ENCODE measurements around the gene RERE. TPM values are rescaled to one million over a fixed set of nuclear protein-coding genes. Genes with fewer than 3 reads are reported as not detected.

Gene RERE
- total RNA-seq, 2 experiments from 2014 or later = 45.8 to 57.1 TPM

DNA sequence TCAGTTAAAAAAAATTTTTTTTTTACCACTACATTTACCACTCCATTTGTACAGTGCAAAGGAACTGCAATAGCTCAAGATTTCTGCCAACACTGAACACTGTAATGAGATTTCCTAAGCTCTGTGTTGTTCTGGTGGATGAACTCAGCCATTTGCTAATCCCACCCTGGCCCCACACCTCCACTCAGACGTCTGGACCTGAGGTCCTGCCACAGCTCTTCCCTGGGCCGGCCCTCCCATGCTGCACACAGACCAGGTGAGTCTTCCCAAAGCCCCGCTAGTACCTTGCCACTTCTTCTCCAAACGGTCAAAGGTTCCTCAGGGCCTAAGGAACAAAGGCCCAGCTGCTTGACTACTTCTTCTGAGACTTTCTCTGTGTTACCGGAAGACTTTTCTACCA lies 443.1 kb downstream of the RERE start:
- intact Hi-C loops (cut with micrococcal nuclease) = no loop called here
- CTCF ChIA-PET = interaction anchor here (0.8 to 1.0 kb wide), 2 partner anchors 159 to 352 kb away, joined by 3 read pairs; no protein-coding TSS in a partner anchor
- H3K36me3 Mint-ChIP-seq (ENCODE audit: low read depth) = peaks cover 3% of the 10 kb centered on the region
- TF ChIP-seq, protein P1, sequence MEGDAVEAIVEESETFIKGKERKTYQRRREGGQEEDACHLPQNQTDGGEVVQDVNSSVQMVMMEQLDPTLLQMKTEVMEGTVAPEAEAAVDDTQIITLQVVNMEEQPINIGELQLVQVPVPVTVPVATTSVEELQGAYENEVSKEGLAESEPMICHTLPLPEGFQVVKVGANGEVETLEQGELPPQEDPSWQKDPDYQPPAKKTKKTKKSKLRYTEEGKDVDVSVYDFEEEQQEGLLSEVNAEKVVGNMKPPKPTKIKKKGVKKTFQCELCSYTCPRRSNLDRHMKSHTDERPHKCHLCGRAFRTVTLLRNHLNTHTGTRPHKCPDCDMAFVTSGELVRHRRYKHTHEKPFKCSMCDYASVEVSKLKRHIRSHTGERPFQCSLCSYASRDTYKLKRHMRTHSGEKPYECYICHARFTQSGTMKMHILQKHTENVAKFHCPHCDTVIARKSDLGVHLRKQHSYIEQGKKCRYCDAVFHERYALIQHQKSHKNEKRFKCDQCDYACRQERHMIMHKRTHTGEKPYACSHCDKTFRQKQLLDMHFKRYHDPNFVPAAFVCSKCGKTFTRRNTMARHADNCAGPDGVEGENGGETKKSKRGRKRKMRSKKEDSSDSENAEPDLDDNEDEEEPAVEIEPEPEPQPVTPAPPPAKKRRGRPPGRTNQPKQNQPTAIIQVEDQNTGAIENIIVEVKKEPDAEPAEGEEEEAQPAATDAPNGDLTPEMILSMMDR (IDR thresholded peaks at IDR 0.05) = no peak
- H3K4me3 Mint-ChIP-seq = no peak overlapping the region
- no peaks in the 10 kb centered on the region for H3K27me3 Mint-ChIP-seq
- H3K27ac Mint-ChIP-seq = no peak overlapping the region
- H3K9me3 Mint-ChIP-seq = no peaks in the 10 kb centered on the region
- H3K4me1 Mint-ChIP-seq (ENCODE audit: low read depth) = peaks cover 44% of the 10 kb centered on the region
- POLR2A ChIA-PET = no interaction called here
- no peak for DNase-seq
- ATAC-seq = no peak

DNA sequence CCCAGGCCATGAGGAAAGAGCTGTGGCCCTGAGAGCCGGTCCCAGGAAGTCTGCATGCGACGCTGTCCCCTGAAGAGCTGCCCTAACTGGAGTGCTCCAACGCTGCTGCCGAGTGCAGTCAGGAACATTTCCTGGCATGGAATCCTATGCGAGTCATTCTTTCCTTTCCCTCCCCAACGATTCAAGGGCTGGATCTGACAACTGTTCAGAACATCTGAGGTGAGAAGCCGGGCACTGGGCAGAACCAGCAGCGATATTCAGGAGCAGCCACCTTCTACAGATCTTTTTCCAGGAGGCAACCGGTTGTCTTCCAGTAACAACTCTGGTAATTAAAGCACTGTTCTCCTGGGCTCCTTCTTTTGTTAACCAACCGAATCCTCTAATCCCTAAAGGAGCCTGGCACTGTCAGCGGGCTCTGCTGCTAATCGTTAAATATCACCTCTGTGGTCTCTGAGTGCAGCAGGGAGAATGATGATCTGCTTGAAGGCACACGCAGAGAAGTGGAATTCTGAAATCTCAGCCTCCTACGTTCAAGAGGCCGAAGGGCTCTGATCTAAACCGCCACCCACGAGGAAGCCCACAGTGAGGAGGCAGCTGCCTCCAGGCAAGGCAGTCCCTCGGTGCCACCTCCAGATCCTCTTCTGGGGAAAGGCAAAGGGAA lies 443.7 kb downstream of the RERE start:
- DNase-seq (no peak), ATAC-seq (no peak)
- ChIA-PET POLR2A (no interaction called here), CTCF (interaction anchor here (0.8 to 1.0 kb wide), 2 partner anchors 159 to 352 kb away, joined by 3 read pairs; no protein-coding TSS in a partner anchor)
- intact Hi-C loops (cut with micrococcal nuclease) = no loop called here
- peaks cover 3% of the 10 kb centered on the region for H3K36me3 Mint-ChIP-seq (ENCODE audit: low read depth)
- H3K27ac Mint-ChIP-seq = no peak overlapping the region
- H3K27me3 Mint-ChIP-seq = no peaks in the 10 kb centered on the region
- TF ChIP-seq, protein P1 (IDR thresholded peaks at IDR 0.05) = no peak
- no peaks in the 10 kb centered on the region for H3K9me3 Mint-ChIP-seq
- no peak overlapping the region for H3K4me3 Mint-ChIP-seq
- peaks cover 38% of the 10 kb centered on the region for H3K4me1 Mint-ChIP-seq (ENCODE audit: low read depth)

DNA sequence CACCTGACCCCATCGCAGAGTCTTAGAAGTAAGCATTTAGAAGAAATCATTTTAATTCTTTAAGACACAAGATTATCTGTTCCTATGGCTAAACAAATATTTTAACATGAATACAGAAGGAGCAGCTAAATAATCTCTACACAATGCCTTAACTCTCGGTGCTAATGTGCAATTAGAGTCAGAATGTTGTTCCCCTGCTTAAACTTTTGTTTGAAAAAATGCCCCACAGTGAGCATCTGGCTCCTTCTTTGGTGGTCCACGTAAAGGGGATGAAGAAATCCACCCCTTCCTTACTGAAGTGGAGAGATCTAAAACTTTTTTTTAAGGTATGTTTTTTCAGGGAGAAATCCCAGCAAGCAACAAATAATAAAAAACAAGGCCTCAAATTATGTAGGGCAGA lies 444.3 kb downstream of the RERE start:
- no peaks in the 10 kb centered on the region for H3K9me3 Mint-ChIP-seq
- DNase-seq (no peak), ATAC-seq (no peak)
- no peak overlapping the region for H3K27ac Mint-ChIP-seq
- peaks cover 3% of the 10 kb centered on the region for H3K36me3 Mint-ChIP-seq (ENCODE audit: low read depth)
- no peak overlapping the region for H3K4me3 Mint-ChIP-seq
- H3K27me3 Mint-ChIP-seq = no peaks in the 10 kb centered on the region
- peaks cover 33% of the 10 kb centered on the region for H3K4me1 Mint-ChIP-seq (ENCODE audit: low read depth)
- TF ChIP-seq, protein P1 (IDR thresholded peaks at IDR 0.05) = no peak
- ChIA-PET CTCF (interaction anchor here (0.8 kb wide), 1 partner anchor 14 kb away, joined by 3 read pairs; no protein-coding TSS in a partner anchor), POLR2A (no interaction called here)
- intact Hi-C loops (cut with micrococcal nuclease) = no loop called here

DNA sequence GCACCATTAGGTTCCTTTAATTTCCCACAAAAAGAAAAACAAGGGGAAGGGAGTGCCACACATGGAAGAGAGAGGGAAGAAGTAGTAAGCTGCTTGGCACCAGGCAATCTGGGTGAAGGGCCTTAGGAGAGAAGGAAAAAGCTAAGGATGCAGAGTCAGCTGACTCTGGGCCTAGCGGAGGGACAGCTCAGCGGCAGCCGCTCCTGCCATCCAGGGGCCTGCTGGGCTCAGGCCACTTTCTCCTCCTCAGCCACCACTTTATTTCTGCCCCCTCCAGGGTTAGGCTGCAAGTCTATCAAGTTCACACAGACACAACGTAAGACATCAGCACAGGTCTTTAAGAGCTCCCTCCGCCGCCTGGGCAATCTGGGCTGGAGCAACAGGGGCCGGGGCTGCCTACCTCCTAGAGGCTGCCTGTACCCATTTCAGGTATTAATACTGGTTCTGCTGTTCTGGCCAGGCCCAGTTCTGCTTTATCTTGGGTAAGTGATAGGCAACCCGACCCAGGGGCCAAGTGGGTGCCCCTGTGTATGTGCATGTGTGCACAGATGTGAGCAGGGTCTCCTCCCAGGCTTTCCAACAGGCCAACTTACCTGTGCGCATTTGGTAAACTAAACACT lies 446.0 kb downstream of the RERE start:
- H3K27me3 Mint-ChIP-seq = no peaks in the 10 kb centered on the region
- CTCF ChIA-PET = interaction anchor here (1.0 to 1.7 kb wide), 4 partner anchors 10 to 357 kb away, joined by 3 to 5 read pairs (median 4); no protein-coding TSS in a partner anchor
- DNase-seq (no peak), ATAC-seq (no peak)
- H3K36me3 Mint-ChIP-seq (ENCODE audit: low read depth) = peaks cover 1% of the 10 kb centered on the region
- no peak overlapping the region for H3K4me3 Mint-ChIP-seq
- no peak overlapping the region for H3K27ac Mint-ChIP-seq
- intact Hi-C loops (cut with micrococcal nuclease) = no loop called here
- TF ChIP-seq, protein P1 (IDR thresholded peaks at IDR 0.05) = no peak
- H3K4me1 Mint-ChIP-seq (ENCODE audit: low read depth) = peaks cover 26% of the 10 kb centered on the region
- H3K9me3 Mint-ChIP-seq = no peaks in the 10 kb centered on the region
- POLR2A ChIA-PET = interaction anchor here (1.0 kb wide), 1 partner anchor 26 kb away, joined by 3 read pairs; no protein-coding TSS in a partner anchor

DNA sequence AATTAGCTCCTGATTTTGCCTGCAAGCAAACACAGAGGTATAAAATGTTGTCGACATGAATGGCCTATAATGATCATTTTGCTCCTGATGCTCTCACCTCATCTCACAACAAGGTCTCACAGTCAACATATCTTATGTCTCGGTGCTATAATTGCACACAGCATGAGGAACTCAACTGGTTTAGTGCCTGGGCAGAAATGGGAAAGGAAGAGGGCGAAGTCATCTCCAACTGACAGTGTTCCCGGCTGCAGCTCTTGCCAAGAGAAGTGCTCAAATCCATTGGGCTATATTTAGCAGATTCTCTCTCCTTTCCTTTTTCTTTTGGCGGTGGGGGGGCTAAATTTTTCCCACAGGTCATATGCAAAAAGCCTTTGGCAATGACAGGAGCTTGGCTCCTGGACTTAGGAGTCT lies 446.5 kb downstream of the RERE start:
- Mint-ChIP-seq H3K4me1 (ENCODE audit: low read depth) (peaks cover 21% of the 10 kb centered on the region), H3K36me3 (ENCODE audit: low read depth) (peaks cover 1% of the 10 kb centered on the region), H3K27me3 (no peaks in the 10 kb centered on the region), H3K9me3 (no peaks in the 10 kb centered on the region), H3K4me3 (no peak overlapping the region), H3K27ac (no peak overlapping the region)
- CTCF ChIA-PET = interaction anchor here (0.8 to 1.7 kb wide), 5 partner anchors 10 to 478 kb away, joined by 3 to 5 read pairs (median 3); no protein-coding TSS in a partner anchor
- intact Hi-C loops (cut with micrococcal nuclease) = no loop called here
- ATAC-seq = no peak
- TF ChIP-seq, protein P1 (IDR thresholded peaks at IDR 0.05) = no peak
- POLR2A ChIA-PET = interaction anchor here (0.5 to 1.0 kb wide), 2 partner anchors 26 to 378 kb away, joined by 3 read pairs; no protein-coding TSS in a partner anchor
- DNase-seq = no peak
